ENCODE measurements around the gene ODAD4.

The ODAD4 gene

DNA sequence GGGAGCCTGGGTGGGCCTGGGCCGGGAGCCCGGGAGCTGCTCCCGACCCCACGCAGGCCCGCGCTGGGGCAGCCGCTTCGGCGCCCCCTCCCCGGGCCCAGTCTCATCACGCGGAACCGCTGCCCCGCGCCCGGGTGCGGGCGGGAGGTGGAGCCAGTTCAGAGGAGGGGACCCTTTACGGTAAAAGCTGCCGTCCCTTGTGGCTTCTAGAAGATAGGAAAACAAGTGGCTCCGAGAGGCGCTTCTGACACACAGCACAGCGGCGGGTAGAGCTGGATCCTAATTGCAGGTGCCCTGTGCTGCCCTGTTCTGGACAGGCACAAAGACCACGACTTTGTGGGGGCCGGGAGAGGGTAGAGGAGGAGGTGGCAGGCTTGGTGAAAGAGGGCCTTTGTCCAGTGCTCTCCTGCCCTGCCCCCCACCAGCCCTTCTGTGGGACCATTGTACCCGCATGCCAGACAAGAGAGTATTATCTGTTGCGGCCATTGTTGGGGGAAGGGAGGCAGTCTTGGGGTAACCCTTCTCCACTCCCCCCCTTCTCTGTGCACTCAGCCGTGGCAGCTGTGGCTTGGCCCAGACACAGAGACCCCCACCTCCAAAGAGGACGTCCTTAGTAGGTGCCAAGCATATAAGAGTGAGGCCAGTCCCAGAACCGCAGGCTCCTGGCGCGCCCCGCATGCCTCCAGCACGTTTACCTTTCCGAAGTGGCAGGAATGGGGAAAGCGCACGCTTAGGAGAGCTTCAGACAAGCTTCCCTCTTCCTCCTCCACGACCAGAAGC lies 36.9 kb downstream of the ODAD4 start:
- DNase-seq (ENCODE audit: extremely low read depth in 1 of 2, low read depth in 1 of 2) = no peak

DNA sequence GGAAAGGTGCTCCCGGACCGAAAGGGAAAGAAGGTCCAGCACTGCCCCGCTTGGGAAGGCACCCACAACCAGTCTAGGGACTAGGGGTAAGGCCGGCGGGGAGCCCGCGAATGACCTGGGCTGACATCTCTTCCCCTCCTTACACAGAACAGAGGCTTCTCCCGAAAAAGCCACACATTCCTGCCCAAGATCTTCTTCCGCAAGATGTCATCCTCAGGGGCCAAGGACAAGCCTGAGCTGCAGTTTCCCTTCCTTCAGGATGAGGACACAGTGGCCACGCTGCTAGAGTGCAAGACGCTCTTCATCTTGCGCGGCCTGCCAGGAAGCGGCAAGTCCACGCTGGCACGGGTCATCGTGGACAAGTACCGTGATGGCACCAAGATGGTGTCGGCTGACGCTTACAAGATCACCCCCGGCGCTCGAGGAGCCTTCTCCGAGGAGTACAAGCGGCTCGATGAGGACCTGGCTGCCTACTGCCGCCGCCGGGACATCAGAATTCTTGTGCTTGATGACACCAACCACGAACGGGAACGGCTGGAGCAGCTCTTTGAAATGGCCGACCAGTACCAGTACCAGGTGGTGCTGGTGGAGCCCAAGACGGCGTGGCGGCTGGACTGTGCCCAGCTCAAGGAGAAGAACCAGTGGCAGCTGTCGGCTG lies 37.6 kb downstream of the ODAD4 start:
- DNase-seq (ENCODE audit: extremely low read depth in 1 of 2, low read depth in 1 of 2) = no peak

GRCh38 chr17:41968676-41969075 lies 38.3 kb downstream of the ODAD4 start:
- no peak for DNase-seq (ENCODE audit: extremely low read depth in 1 of 2, low read depth in 1 of 2)

DNA sequence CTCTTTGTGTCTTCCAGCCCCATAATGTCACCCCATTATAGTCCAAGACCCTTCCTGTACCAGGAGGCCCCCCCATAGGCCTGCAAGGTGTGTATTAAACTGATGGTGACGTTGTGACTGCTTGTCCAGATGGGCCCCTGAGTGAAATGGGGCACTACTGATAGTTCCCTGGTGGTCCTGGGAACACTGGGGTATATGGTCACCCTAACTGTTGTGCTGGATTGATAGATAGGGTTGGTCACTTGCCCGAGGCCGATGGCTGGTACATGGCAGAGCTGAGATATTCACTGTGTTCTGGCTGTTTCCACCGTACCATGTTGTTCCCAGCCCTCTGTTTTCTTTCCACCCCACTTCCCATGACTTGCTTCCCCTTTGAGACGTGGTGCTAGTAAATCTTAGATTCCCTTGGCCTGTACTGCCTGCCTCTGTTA lies 40.5 kb downstream of the ODAD4 start:
- DNase-seq (ENCODE audit: extremely low read depth in 1 of 2, low read depth in 1 of 2) = no peak

DNA sequence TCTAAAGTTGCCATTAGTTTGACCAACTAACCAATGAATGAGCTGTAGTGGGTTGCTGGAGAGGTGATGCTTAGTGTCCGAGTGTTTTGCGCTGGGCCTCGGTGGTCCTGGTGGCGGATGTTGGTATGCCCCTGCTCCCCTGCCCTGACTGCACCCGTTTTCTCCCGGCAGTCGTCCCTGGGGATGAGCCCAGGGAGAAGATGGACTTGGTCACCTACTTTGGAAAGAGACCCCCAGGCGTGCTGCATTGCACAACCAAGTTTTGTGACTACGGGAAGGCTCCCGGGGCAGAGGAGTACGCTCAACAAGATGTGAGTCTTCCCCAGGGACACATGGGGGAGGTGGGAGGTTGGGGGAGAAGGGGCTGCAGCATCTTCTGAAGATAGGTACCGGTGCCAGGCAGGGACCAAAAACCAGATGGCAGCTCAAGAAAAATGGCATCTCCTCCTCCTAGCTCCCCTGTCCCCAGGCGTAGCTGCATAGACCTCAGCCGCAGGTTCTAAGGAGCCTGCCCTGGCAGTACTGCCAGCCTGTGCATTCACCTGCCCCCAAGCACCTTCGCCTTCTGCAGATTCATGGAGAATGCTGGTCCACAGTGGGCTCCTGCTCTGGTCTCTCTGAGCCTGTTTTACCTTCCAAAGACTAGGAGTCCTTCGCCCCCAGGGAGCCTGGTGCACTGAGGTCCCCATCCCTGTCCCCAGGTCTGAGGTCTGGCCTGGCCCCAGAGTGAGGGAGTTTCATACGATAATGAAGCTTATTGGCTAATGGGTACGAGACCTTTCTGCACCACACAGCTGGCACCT lies 41.5 kb downstream of the ODAD4 start:
- DNase-seq (ENCODE audit: extremely low read depth in 1 of 2, low read depth in 1 of 2) = no peak

DNA sequence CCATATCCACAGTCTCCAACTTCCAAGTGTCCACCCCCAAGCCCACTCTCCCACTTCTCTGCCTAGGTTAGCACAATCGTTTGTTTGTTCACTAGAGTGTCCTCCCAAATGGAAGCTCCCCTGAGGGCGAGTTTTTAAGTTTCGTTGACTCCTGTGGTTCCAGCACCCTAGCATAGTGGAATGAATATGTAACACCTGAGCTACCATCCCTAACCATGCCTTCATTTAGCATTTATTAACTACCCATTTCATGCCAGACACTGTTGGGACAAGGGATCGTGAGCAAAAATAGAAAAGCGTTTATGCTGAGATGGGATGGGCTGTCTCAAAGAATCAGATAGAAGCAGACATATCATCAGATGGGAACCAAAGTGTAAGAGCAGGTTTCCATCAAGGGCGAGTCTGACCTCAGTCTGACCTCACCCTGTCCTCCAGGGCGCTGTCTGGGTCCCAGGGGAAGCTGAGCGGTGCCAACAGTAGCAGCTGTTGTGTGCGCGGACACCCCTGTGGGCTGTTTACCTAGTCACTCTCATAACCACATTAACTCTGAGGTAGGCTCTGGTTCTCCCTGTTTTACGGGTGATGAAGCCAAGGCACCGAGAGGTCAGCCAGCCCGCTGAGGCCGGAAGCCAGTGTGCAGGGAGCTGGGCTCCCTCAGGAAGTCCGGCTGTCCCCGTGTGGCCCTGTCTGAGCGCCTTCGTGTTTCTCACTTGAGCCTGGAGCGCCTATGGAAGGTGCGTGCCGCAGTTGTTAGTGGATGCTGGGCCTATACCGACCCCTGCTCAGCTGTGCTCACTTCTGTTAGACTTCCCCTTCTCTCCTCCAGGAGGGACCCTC lies 42.4 kb downstream of the ODAD4 start:
- no peak for DNase-seq (ENCODE audit: extremely low read depth in 1 of 2, low read depth in 1 of 2)

- DNase-seq (ENCODE audit: extremely low read depth in 1 of 2, low read depth in 1 of 2) = no peak
Observed at GRCh38 chr17:41973408-41973811, 43.0 kb downstream of the ODAD4 start.

GRCh38 chr17:41974031-41974430 lies 43.6 kb downstream of the ODAD4 start:
- DNase-seq (ENCODE audit: extremely low read depth in 1 of 2, low read depth in 1 of 2) = no peak

DNA sequence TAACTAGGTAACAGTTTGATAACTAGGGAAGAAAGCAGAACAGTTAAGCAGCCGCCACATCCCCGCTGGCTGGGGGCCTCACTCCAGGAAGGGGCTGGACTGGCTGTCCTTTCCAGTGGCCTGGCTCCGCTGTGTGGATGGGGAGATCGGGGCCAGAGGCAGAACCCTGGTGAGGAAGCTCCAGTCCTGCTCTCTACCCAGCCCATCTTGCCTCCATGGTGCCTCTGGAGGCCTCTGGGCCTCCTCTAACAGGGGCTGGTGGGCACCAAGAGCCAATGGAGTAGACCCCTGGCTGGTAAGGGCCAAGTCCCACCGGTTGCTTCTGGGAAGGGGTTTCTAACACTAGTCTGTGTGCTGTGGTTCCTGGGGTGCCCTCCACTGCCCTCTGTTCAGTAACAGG lies 44.2 kb downstream of the ODAD4 start:
- DNase-seq (ENCODE audit: extremely low read depth in 1 of 2, low read depth in 1 of 2) = no peak

- DNase-seq (ENCODE audit: extremely low read depth in 1 of 2, low read depth in 1 of 2) = no peak
Observed at GRCh38 chr17:41975099-41976083, 45.0 kb downstream of the ODAD4 start.

DNA sequence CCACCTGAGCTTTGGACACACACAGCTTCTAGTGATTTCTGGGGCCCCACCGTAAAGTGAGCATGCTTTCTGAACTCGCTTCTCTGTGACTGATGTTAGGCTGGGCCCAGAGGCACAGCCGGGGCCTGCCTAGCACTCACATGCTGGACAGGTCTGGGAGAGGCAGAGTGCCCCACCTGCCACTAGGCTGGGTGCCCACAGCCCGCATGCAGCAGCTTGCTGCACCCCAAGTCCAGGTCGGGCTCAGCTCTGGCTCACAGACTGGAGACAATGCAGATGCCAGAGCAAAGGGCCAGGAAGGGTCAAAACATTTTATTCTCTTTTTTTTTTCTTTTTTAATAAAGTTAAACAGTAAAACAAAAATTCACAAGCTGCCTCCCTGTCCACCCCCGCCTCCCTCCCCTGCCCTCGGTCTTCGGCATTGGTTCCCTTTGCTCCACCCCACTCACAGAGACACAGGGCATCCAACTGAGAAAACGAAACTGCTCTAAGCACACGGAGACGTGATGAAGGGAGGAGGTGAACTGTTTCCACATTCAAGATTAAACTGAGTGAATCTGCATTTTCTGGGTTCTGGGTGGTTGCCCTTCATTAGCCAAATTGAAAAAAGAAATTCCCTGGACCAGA lies 45.8 kb downstream of the ODAD4 start:
- DNase-seq (ENCODE audit: extremely low read depth in 1 of 2, low read depth in 1 of 2) = no peak

DNA sequence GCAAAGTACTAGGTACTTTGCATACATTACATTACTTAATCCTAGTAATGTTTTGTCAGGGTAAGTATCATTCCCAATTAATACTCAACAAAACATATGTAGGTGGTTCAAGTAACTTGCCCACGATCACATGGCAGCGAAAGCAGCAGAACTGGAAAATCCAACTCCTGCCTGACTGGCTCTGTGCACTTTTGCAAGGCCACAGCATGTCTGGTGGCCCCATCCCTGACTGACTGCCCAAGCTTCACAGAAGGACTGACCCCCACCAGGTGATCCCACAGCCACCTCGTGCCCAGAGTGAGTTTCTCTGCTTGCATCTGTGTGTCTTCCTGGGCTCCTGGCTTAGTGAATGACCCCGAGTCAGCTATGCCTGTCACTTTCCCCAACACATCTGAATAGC lies 47.6 kb downstream of the ODAD4 start:
- DNase-seq (ENCODE audit: extremely low read depth in 1 of 2, low read depth in 1 of 2) = no peak

DNA sequence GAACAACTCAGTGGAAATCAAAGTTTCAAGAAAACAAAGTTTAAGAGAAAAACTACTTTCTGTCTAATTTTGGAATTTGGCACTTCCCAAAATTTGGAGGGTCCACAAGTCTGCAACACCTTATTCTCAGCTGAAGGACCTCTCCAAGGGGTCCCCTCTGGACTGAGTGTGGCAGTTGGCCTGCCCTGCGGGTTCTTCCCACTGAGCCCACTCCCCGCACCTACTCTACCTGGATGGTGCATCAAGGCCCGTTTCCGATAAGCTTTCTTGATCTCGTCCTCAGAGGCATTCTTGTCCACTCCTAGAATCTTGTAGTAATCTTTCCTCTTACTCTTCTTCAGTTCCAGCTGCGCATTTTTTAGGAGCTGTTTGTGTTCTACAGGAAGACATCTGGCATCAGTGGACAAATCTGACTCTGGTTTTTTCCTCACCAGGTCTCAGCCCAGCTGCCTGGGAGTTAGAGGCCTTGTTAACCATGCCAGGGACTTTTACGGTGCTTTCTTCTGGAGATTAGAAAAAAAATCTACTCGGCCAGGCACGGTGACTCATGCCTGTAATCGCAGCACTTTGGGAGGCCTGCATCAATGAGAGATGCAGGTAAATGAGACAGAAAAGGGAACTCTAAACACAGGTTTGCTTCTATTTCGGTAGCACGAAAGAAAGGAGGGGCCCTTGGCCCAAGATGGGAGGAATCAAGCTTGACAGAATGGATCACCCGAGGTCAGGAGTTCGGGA lies 51.8 kb downstream of the ODAD4 start:
- DNase-seq (ENCODE audit: extremely low read depth in 1 of 2, low read depth in 1 of 2) = no peak

DNA sequence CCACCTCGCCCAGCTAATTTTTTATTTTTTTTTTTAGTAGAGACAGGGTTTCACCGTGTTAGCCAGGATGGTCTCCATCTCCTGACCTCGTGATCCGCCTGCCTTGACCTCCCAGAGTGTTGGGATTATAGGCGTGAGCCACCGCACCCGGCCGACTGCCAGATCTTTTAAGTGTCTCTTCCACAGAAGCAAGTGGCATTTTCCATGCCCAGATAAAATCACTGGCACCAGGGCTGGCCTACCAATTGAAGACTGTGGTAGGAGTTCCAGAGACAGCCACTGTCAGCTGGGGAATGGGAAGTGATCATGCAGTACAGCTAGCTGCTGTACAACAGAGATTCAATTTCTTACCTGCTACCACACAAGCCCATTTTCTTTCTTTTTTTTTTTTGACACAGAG lies 54.0 kb downstream of the ODAD4 start:
- DNase-seq (ENCODE audit: extremely low read depth in 1 of 2, low read depth in 1 of 2) = no peak

DNA sequence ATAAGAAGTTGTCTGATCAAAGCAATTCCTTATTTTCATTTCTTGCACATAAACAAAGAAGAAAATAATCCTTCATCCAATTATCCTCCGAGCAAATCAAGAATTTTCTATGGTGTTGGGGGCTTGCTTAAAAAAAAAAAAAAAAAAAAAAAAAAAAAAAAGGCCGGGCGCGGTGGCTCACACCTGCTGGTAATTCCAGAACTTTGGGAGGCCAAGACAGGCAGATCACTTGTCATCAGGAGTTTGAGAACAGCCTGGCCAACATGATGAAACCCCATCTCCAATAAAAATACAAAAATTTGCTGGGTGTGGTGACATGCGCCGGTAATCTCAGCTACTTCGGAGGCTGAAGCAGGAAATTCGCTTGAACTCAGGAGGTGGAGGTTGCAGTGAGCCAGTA lies 55.5 kb downstream of the ODAD4 start:
- DNase-seq (ENCODE audit: extremely low read depth in 1 of 2, low read depth in 1 of 2) = no peak

- DNase-seq (ENCODE audit: extremely low read depth in 1 of 2, low read depth in 1 of 2) = no peak
Observed at GRCh38 chr17:41986634-41987033, 56.2 kb downstream of the ODAD4 start.

DNA sequence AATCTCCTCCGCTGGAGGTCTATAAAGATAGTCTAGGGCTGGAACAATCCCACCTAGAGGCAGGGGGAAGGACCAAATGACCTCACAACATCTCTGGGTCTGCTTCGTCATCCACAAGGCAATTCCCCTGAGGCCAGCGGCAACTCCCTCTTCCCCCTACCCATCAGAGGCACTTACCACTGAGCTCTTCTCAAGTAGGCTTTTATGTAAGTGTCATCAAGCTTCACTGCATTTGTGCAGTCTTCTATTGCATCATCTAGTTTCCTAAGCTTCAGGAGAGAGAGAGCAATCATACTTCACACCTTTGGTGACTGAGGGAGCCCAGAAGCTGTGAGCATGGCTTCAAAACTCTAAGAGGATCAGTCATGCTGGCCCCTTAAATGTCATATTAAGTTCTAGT lies 57.2 kb downstream of the ODAD4 start:
- DNase-seq (ENCODE audit: extremely low read depth in 1 of 2, low read depth in 1 of 2) = no peak

DNA sequence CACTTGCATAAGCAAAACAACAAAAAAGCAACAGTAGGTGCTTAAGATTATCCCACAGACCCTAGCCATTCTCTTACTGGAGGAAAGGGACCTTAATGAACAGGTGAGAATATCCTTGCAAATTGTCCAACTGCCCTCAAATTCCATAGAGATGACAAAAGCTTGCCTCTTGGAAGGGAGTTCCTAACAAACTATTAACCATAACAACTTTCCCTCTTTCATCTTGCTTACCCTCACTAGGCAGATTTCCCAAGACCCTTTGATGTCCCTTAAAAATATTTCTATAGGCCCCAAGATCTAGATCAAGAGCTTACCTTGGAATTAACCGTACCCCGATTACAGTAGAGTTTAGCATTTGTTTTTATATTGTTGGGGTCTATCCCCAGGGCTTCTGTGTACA lies 58.0 kb downstream of the ODAD4 start:
- no peak for DNase-seq (ENCODE audit: extremely low read depth in 1 of 2, low read depth in 1 of 2)
